Measurements from ENCODE around the gene SRP14.
"Not testable (repeated sequence)": the region's sequence is repeated elsewhere in the genome, so short reads cannot be mapped to it uniquely, and the experiment has no call there.

SRP14 gene

GRCh38 chr15:40038638-40039543 lies at the start of gene SRP14:
TSS of gene SRP14 (minus strand) at chr15:40039181. CDS start at chr15:40039116, 65 bp downstream.
- DNase-seq (ENCODE audit: low read depth, low spot score) = peak; percentile 91

GRCh38 chr15:40087991-40088928 lies 49.3 kb upstream of the SRP14 start:
- no peak for DNase-seq (ENCODE audit: low read depth, low spot score)

GRCh38 chr15:40087068-40087810 lies 48.3 kb upstream of the SRP14 start:
- no peak for DNase-seq (ENCODE audit: low read depth, low spot score)

- no peak for DNase-seq (ENCODE audit: low read depth, low spot score)
Observed at GRCh38 chr15:40085266-40085665, 46.3 kb upstream of the SRP14 start.

- no peak for DNase-seq (ENCODE audit: low read depth, low spot score)
Observed at GRCh38 chr15:40084650-40085049, 45.7 kb upstream of the SRP14 start.

GRCh38 chr15:40082195-40082883 lies 43.4 kb upstream of the SRP14 start:
- DNase-seq (ENCODE audit: low read depth, low spot score) = no peak

- DNase-seq (ENCODE audit: low read depth, low spot score) = no peak
Observed at GRCh38 chr15:40081691-40082194, 42.8 kb upstream of the SRP14 start.

- no peak for DNase-seq (ENCODE audit: low read depth, low spot score)
Observed at GRCh38 chr15:40080847-40081246, 41.9 kb upstream of the SRP14 start.

- no peak for DNase-seq (ENCODE audit: low read depth, low spot score)
Observed at GRCh38 chr15:40080104-40080503, 41.1 kb upstream of the SRP14 start.

- no peak for DNase-seq (ENCODE audit: low read depth, low spot score)
Observed at GRCh38 chr15:40079456-40079855, 40.5 kb upstream of the SRP14 start.

GRCh38 chr15:40075298-40076044 lies 36.5 kb upstream of the SRP14 start:
- no peak for DNase-seq (ENCODE audit: low read depth, low spot score)

GRCh38 chr15:40074656-40075055 lies 35.7 kb upstream of the SRP14 start:
- DNase-seq (ENCODE audit: low read depth, low spot score) = not testable (repeated sequence)

- DNase-seq (ENCODE audit: low read depth, low spot score) = not testable (repeated sequence)
Observed at GRCh38 chr15:40073716-40074490, 34.9 kb upstream of the SRP14 start.

- no peak for DNase-seq (ENCODE audit: low read depth, low spot score)
Observed at GRCh38 chr15:40072216-40072990, 33.4 kb upstream of the SRP14 start.

GRCh38 chr15:40070608-40071218 lies 31.7 kb upstream of the SRP14 start:
- DNase-seq (ENCODE audit: low read depth, low spot score) = no peak

- no peak for DNase-seq (ENCODE audit: low read depth, low spot score)
Observed at GRCh38 chr15:40070166-40070557, 31.2 kb upstream of the SRP14 start.

- DNase-seq (ENCODE audit: low read depth, low spot score) = no peak
Observed at GRCh38 chr15:40069178-40070165, 30.5 kb upstream of the SRP14 start.
